NCI-H1436 (cell line): ENCODE data around the gene PLCL1.
"Not testable (repeated sequence)": the region's sequence is repeated elsewhere in the genome, so short reads cannot be mapped to it uniquely, and the experiment has no call there.

ENCODE experiments used
- DNase-seq: peaks from one replicate; lab custom pipeline; 2025; lab: John Stamatoyannopoulos, UW

PLCL1 gene

DNA sequence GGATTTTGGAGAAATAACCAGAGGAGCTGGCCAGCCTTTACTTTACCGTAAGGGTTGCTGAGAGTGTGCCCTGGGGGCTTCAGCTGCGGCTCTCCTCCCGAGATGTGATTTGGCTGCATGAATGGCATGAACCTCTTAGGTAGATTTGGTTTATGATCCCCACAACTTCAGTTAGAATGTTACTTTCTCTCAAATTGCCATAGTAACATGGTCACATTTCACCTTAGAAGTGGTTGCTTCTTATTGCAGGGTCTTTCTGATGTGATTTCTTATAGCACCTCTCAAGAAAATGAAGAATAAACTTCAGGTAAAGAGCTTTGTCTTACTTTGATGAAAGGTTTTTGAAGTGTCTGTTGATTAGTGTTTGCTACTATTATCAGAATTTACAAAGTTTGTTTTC is 5.6 kb downstream of the PLCL1 start:
- no peak for DNase-seq

DNA sequence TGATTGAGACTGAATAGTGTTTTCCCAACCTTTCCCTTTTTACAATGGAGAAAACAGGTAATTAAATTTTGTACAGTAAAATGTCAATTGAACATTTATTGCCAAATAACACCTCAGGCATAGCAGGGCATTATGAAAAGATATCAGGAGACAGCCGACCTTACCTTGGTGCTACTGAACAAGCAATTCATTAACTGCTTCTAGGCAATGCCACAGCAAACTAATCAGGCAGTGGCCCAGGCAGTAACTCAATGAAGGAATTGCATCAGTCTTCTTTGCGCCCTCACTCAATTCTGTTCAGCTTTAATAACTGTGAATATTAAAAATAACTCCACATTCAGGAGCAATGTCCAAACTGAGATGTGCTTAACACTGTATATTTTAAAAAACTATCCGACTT is 6.1 kb downstream of the PLCL1 start:
- DNase-seq, result no peak

DNA sequence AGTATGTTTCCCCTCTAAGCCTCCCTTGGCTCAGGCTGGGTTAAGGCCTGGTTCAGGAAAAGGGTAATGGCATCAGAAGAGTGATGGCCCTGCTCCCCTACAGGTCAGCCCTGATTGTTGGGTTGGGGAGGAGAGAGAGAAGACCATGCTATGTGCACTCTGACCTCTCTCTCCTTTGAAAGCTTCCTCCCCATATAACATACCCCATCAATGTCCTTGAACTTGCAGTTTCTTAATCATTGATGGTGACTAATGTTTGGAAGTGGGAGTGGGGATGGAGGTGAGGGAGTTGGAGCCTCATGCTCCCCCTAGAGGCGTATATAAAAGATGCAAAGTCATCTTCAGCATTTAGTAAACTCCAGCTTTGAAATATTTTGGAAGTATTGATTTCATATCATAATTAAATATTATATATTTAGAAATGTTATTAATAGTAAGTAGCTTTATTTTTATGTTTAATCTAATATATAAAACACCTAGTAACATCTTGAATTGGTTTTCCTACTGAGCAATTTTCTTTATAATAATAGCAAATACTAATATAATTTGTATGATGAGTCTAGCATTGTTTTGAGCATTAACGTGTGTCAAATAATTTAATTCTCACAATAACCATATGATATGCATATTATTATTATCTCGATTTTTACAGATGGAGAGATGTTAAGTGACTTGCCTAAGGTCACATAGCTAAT is 8.8 kb downstream of the PLCL1 start:
- DNase-seq, result no peak

DNA sequence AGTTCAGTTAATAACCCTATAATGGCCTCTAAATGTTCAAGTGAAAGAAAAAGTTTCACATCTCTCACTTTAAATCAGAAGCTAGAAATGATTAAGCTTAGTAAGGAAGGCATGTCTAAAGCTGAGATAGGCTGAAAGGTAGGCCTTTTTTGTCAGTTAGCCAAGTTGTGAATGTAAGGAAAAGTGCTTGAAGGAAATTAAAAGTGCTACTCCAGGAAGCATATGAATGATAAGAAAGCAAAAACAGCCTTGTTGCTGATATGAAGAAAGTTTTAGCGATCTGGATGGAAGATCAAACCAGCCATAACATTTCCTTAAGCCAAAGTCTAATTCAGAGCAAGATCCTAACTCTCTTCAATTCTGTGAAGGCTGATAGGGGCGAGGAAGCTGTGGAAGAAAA is 10.1 kb downstream of the PLCL1 start:
- DNase-seq, result no peak

DNA sequence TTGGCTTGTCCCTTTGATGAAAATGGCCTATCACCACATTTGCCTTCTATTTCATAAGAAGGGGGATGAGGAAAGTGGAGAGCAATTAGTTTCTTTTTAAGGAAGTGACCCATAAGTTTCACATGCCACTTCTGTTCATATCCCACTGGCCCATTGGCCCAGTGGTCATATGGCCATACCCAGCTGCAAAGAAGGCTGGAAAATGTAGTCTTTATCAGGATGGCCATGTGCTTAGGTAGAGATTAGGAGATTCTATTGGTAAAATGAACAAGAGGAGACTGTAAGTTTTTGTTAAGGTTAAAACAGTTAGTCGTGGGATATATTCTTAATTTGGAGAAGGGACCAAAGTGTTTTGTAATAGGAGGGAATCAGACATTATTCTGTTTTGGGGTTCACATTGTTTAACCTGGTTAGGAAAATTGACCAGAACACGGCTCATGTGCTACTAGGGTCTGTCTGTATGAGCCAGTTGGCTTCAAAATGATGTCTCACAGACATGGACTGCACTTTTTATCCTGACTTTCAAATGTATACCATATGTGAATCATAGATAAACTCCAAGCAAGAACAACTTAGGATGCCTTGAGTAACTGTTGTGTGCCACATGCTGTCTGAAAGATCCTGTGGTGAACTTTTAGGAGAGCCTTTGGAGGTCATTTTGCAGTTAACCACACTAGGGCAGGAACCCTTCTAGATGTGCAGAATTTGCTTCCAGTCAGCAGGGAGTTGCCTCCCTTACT is 17.3 kb downstream of the PLCL1 start:
- DNase-seq, result no peak

DNA sequence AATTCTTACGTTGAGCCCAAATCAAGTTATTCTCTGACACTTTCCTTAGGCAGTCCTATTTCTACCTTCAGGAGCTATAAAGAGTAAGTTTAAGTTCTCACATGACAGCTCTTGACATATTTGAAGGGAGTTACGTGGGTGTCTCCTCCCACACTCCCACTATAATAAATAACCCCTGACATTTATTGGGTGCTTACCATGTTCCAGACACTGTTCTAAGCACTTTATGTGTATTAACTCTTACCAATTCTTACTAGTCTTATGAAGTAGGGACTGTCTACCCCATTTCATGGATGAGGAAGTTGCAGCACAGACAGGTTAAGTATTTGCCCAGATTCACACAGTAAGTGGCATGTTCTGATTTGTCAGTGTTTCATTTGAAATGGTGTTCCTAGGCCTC is 17.9 kb downstream of the PLCL1 start:
- DNase-seq, result no peak

DNA sequence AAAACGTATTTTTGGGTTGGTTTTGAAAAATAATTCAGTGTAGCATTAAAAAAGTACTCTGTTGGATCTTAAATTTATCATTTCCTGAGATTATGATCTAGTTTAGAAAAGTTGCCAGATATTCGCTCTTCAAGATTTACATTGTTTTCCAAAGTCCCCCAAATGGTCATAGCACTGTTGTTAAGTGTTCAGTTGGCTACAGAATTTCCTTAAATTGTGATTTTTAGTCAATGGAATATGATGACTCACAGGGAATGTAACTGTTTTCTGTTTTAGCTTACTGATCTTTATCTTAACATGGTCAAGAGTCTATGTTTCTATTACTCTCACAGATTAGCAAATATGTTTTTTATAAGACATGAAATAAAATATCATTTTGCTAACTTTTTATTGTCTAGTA is 23.2 kb downstream of the PLCL1 start:
- DNase-seq, result no peak

DNA sequence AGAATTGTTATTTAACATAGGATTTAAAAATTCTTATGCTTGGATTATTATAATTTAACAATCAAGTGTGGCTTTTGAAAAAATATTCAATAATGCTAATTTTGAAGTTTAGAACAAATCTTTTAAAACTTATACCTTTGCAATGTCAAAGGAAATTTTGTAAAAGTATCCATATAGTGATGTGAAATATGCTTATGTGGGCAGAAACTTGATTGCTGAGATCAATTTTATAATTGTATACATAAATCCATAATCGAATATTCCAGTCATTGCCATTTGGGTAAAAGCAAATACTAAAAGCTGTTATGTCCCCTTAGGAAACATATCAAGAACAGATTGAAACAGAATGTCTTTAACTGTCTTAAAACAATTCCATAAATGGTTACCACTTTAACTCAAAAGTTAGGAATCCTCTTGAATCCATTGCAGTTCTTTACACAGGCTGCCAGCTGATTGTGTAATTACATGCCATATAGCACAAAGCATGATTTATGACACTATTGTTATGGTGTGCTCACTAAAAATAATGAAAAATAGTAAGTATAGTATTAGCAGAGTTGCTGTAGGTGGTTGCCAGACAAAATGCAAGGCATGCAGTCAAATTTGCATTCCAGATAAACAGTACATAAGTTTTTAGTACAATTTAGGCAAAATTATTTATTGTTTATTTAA is 24.2 kb downstream of the PLCL1 start:
- no peak for DNase-seq

DNA sequence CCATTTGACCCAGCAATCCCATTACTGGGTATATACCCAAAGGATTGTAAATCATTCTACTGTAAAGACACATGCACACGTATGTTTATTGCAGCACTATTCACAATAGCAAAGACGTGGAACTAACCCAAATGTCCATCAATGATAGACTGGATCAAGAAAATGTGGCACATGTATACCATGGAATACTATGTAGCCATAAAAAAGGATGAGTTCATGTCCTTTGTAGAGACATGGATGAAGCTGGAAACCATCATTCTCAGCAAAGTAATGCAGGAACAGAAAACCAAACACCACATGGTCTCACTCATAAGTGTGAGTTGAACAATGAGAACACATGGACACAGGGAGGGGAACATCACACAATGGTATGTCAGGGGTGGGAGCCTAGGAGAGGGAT is 30.4 kb downstream of the PLCL1 start:
- not testable (repeated sequence) for DNase-seq

DNA sequence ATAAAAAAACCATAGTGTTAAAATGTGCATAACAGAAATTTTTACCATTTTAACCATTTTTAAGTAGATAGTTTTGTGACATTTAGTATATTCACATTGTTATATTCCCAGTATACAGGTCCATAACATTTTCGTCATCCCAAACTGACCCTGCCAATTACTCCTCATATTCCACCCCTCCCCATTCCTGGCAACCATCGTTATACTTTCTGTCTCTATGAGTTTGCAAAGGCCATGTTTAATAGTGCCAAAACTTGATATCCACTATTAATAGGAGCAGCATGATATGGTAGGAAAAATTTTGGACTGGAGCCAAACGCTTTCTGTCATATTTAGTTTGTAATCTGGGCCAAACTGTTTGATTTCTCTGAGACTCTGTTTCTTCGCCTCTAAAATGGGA is 30.9 kb downstream of the PLCL1 start:
- DNase-seq, result no peak

DNA sequence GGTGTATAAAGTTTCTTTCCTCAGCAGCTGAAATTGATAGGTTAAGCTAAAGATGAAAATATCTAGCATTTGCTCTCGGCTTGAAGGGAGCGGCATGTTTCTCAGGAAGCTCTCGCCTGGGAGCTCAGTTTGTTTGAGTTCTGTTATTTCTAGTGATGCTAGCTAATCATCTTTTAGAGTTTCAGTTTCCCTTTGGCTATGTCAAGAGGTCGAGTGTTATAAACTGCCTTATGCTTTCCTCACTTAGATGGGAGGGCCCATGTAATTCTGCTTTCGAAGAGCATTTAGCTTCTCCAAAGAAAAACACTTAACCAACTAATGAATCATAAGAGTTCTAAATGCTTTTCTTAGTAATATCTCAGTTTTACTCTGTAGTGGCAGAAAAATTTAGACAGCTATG is 33.6 kb downstream of the PLCL1 start:
- no peak for DNase-seq

DNA sequence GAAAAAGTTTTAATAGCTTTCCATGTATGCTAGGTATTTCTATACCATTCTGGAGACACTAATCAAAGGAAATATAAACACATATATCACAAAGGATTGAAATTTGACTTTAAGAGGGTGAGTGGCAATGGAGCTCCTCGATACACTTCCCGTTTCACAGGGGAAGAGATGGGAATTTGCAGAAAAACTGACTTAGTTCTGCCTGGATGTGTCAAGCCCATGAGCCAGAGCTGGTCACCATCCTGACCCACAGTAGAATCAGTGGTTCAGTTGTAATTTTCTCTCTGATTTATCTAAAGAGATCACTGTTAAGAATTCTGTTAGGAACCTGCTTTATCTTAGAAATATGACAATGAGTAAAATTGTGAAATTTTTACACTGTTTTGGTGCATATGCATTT is 34.2 kb downstream of the PLCL1 start:
- no peak for DNase-seq

DNA sequence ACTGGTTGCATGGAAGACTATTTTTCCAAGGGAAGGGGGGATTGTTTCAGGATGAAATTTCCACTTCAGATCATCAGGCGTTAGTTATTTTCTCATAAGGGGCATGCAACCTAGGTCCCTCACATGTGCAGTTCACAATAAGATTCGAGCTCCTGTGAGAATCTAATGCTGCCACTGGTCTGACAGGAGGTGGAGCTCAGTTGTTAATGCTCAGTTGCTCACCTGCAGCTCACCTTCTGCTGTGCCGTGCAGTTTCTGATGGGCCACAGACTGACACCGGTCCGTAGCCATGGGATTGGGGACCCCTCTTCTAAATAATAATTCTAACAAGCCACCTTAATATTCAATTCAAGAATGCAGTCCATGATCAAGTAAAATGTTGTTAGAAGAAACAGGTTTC is 34.9 kb downstream of the PLCL1 start:
- no peak for DNase-seq

DNA sequence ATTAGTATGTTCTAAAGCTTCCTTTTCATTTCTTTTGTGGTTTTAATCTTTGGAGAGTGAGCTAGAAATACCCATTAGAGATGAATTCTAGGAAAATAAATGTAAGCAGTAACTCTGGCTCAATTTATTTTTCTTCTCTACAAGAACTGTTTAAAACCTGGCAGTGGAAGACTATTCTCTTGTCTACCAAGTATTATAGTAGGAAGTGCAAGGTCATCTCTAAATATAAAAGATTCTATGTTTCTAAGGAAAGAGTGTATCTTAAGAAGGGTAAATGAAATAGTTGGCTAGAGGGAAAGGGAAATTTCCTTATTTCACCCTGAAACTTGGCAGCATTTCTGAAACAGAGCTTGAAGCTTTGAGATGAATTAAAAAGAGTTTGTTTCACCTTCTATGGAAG is 35.5 kb downstream of the PLCL1 start:
- no peak for DNase-seq

DNA sequence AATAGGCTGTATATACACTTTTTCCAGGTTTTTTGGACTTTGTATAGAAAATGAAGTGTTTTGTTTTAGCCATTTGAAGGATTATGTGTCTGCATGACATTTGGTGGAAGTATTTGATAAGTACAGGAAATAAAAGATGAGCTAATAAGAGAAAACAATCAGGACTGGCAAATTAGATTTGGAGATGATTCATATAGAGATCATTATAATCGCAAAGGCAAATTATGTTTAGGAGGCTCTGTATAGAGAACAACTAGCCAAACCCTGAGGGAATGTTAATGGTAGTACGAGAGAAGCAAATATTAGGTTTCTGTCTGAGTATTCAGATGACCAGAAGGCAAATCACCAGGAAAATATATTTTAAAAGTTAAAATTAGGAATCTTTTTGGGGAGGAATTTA is 41.7 kb downstream of the PLCL1 start:
- DNase-seq, result no peak

DNA sequence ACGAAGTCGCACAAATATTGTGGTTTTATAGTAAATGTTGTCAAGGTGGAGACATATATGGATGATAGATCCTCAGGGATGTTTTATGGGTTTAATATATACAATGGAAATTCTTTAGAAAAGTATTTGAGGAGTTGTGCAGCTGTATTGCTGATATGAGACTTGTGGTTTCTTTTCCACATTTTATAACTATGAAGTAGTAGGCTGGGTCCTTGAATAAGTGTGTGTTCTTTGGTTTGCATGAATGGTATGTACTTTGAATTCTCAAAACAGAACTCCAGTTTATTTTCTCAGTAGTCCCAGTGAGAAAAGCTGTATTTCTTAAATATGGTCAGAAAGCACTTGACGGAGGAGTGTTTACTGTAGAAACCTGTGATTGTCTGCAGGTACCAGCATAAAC is 42.4 kb downstream of the PLCL1 start:
- no peak for DNase-seq

DNA sequence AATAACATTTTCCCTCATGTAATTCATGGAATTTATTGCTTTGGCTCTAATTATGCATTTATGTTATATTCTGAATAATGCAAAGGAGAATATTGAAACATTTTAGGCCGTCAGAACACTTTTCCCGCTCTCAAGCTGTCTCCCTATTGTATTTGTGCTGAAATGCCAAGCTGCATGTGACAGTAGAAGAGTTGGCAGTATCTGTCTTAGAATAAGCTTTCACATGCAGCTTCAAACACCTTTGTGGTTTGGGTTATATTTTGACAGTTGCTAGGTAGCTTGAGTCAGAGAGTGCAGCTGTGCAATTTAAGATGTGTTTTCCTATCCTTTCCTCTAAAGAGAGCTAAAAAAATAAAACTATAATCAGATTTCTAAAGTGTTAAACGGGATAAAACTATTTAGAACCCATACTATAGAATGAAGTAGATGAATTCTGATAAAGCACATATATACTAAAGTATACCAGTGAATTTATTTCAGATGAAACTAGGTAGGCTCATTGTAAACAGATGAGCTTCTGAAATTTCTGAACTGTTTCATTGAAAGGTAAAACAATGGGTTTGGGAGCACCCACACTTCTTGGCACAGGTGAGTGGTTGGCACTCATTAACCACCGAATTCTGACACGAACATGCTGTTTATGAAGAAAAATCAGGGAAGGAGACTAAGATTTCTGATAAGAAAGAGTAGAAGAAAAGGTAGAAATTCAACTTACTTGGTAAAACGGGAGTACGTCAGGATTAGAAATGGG is 43.4 kb downstream of the PLCL1 start:
- no peak for DNase-seq

DNA sequence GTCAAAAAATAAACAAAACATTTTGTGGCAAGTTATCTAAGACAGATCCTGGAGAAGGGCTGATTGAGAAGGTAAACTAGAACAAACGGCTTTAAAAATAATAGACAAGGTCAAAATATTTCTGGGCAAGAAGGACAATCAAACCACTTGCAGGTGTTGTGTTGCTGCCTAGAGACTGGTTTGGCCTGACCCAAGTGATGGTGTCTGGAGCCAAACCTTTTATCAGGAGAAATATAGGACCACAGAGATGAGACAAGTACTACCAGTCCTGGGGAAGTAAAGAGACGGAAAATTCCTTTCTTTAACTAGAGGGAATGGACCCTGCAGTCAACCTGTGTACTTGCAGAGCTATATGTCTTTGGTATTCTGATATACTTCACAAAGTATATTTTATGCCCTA is 44.2 kb downstream of the PLCL1 start:
- DNase-seq, result no peak

DNA sequence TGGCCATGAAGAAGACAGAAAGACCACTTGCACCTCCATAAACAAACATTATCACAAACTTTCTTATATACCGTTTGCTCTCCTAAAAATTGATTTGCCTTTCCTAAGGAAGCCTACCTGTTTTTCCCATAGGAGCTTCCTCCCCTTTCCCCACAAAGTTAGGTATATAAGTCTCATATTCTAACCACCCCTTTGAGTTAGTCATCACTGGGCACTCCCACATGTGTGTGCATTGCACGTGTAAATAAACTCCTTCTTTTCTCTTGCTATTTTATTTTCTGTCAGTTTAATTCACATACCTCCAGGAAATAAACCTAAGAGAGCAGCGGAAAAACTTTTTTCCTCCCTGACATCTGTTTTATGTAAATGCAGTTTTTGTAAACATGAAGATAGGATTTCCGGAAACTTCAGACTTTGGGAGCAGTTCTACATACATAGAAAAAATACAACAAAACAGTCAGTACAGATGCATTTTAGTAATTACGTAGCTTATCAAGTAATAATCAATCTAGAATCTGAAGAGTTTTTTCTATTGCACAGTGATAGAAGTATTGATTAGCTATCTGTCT is 46.6 kb downstream of the PLCL1 start:
- DNase-seq, result no peak

DNA sequence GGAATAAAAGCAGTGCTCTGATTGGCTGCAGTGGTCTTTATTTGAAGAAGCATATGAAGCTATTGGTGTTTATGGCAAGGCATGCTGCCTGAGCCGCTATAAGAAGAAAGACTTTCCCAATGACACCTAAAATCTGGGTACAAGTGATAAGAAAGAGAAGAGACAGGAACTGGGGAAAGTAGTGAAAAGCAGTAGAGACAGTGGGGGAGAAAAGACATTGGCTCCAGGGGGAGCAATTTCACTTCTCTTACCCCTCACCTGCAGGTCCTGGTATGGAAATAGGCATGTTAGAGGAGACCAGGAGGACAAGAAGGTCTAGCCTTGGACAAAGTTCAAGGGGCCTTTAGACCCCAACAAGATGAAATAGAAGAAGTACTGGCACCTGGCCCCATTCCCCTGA is 47.1 kb downstream of the PLCL1 start:
- DNase-seq, result no peak

DNA sequence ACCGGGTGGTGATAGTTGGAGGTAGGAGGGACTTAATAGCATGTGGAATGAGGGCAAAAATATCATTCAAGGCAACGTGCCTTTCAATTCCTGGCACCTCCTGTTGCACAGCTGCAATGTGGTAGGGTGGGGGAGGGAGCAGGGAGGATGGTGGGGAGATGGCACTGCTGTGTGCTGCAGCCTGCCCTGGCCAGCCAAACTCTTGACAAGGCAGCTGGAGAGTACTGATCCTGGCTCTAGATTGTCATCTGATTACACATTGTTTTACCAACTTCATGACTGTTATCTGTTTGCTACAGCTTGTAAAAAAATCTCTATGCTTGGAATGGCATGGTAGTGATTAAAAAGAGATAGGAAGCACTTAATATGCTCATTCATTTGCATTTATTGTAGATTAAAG is 47.7 kb downstream of the PLCL1 start:
- DNase-seq, result no peak

DNA sequence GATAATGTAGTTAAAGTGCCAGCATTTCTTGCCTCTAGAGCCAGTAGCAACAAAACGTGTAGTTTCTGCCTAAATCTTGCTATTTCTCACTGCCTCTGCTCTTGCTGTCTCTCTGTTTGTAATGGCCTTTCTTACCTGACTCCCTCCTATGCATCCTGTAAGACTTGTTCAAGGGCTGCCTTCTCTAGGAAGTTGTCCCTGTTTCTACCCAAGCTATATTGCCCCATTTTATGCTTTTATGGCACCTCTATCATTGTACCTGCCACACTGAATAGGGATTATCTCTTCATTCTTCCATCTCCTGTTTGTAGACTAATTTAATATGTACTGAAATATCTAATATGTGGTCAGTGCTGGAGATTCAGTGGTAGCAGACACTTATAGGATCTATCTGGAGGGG is 49.2 kb downstream of the PLCL1 start:
- DNase-seq, result no peak
